Mesendoderm (in vitro differentiated cells): Measurements from ENCODE around the gene LCLAT1.

Source experiments
- DNase-seq: peaks from one replicate; pipeline ENCODE4 v3.0.0; 2013
- H2AK5ac ChIP-seq: 2 replicates; pipeline ENCODE4 v1.6.1; 2013; ENCODE audit warnings: low read length, inconsistent platforms
- H2BK120ac ChIP-seq: 2 replicates; pipeline ENCODE4 v1.6.1; 2013; ENCODE audit warnings: low read depth, mild to moderate bottlenecking, low read length, moderate library complexity, mixed read lengths
- H2BK15ac ChIP-seq: replicated peaks from 2 replicates; pipeline ENCODE4 v1.6.1; 2013; ENCODE audit warnings: low read depth, mild to moderate bottlenecking, moderate library complexity
- H2BK5ac ChIP-seq: 2 replicates; pipeline ENCODE4 v1.6.1; 2013; ENCODE audit warnings: low read length, inconsistent platforms
- H3K18ac ChIP-seq: 2 replicates; pipeline ENCODE4 v1.6.1; 2013; ENCODE audit warnings: mild to moderate bottlenecking, low read length, mixed read lengths
- H3K23ac ChIP-seq: one replicate; pipeline ENCODE4 v1.6.1; 2013; ENCODE audit warnings: low read length
- H3K27ac ChIP-seq: 2 replicates; pipeline ENCODE4 v1.5.1; 2013; ENCODE audit warnings: low read depth, mild to moderate bottlenecking, inconsistent platforms, low read length, moderate library complexity
- H3K27me3 ChIP-seq: 2 replicates; pipeline ENCODE4 v1.6.1; 2013; ENCODE audit warnings: low read length, control low read depth, mild to moderate bottlenecking, inconsistent platforms; ENCODE audit not compliant: insufficient read depth, poor library complexity
- H3K36me3 ChIP-seq: 2 replicates; pipeline ENCODE4 v1.6.1; 2013; ENCODE audit warnings: low read length, inconsistent platforms; ENCODE audit not compliant: control insufficient read depth, insufficient read depth
- H3K4ac ChIP-seq: one replicate; pipeline ENCODE4 v1.6.1; 2013; ENCODE audit warnings: low read depth, mild to moderate bottlenecking, low read length, moderate library complexity
- H3K4me1 ChIP-seq: 2 replicates; pipeline ENCODE4 v1.6.1; 2013; ENCODE audit warnings: low read depth, low read length, inconsistent platforms; ENCODE audit not compliant: control insufficient read depth
- H3K4me2 ChIP-seq: 2 replicates; pipeline ENCODE4 v1.6.1; 2013; ENCODE audit warnings: low read length
- H3K4me3 ChIP-seq: 2 replicates; pipeline ENCODE4 v1.5.1; 2013; ENCODE audit warnings: mild to moderate bottlenecking, low read length
- H3K56ac ChIP-seq: one replicate; pipeline ENCODE4 v1.6.1; 2013; ENCODE audit warnings: low read length
- H3K79me1 ChIP-seq: 2 replicates; pipeline ENCODE4 v1.6.1; 2013; ENCODE audit warnings: low read length, inconsistent platforms
- H3K79me2 ChIP-seq: 2 replicates; pipeline ENCODE4 v1.6.1; 2013; ENCODE audit warnings: mild to moderate bottlenecking, low read length; ENCODE audit not compliant: control insufficient read depth, insufficient read depth
- H3K9ac ChIP-seq: 2 replicates; pipeline ENCODE4 v1.6.1; 2013; ENCODE audit warnings: low read length, inconsistent platforms
- H4K5ac ChIP-seq: one replicate; pipeline ENCODE4 v1.6.1; 2013; ENCODE audit warnings: low read length
- H4K8ac ChIP-seq: one replicate; pipeline ENCODE4 v1.6.1; 2013; ENCODE audit warnings: low read depth, mild to moderate bottlenecking, control low read depth, low read length, moderate library complexity
- WGBS: extraction: QIAGEN DNeasy Blood & Tissue Kit; methylation state at CpG from one replicate; pipeline ENCODE4 v1.1.7; 2013; ENCODE audit warnings: low lambda C conversion rate, missing lambda C conversion rate; ENCODE audit not compliant: insufficient coverage; ENCODE audit errors: extremely low coverage; 5-methylcytosine and 5-hydroxymethylcytosine counted together

The LCLAT1 gene

GRCh38 chr2:30480703-30481322 lies 33.8 kb downstream of the LCLAT1 start:
- no CpG with 5 or more reads among the region's 6 CpGs for WGBS
- no peak overlapping the region for H3K23ac ChIP-seq
- no peak overlapping the region for H2BK5ac ChIP-seq
- no peak overlapping the region for H2AK5ac ChIP-seq
- DNase-seq = no peak
- H3K27ac ChIP-seq = no peak overlapping the region
- H3K4me3 ChIP-seq = no peak overlapping the region
- H3K56ac ChIP-seq = no peak overlapping the region
- peaks cover 5% of the 10 kb centered on the region for H3K4me1 ChIP-seq
- H3K4ac ChIP-seq = no peak overlapping the region
- H4K5ac ChIP-seq = no peak overlapping the region
- no peak overlapping the region for H3K18ac ChIP-seq
- H2BK15ac ChIP-seq = no peak overlapping the region
- H3K79me1 ChIP-seq = no peaks in the 10 kb centered on the region
- no peak overlapping the region for H4K8ac ChIP-seq
- H3K27me3 ChIP-seq = no peaks in the 10 kb centered on the region
- H3K79me2 ChIP-seq = no peaks in the 10 kb centered on the region
- no peak overlapping the region for H3K4me2 ChIP-seq
- H2BK120ac ChIP-seq = no peak overlapping the region
- H3K9ac ChIP-seq = no peak overlapping the region
- no peaks in the 10 kb centered on the region for H3K36me3 ChIP-seq

- Histone ChIP-seq H3K4me1 (peaks cover 5% of the 10 kb centered on the region), H3K36me3 (no peaks in the 10 kb centered on the region), H3K56ac (peak overlapping the region; percentile 62), H3K27me3 (no peaks in the 10 kb centered on the region), H2BK5ac (peak overlapping the region; percentile 68), H2AK5ac (no peak overlapping the region), H4K5ac (no peak overlapping the region), H3K79me2 (no peaks in the 10 kb centered on the region), H3K4me3 (no peak overlapping the region), H4K8ac (no peak overlapping the region), H2BK15ac (no peak overlapping the region), H3K4me2 (no peak overlapping the region), H3K9ac (no peak overlapping the region), H3K79me1 (peaks cover 1% of the 10 kb centered on the region), H3K27ac (no peak overlapping the region), H3K18ac (no peak overlapping the region), H3K23ac (peak overlapping the region; percentile 70), H3K4ac (no peak overlapping the region), H2BK120ac (no peak overlapping the region)
- WGBS = no CpG with 5 or more reads among the region's 3 CpGs
- peak; percentile 63 for DNase-seq
These were observed 34.3 kb downstream of the LCLAT1 start for GRCh38 chr2:30481323-30481800.

GRCh38 chr2:30482011-30482410 lies 35.0 kb downstream of the LCLAT1 start:
- Histone ChIP-seq H4K5ac (no peak overlapping the region), H3K4me3 (no peak overlapping the region), H3K23ac (no peak overlapping the region), H3K79me2 (no peaks in the 10 kb centered on the region), H3K9ac (no peak overlapping the region), H2BK15ac (no peak overlapping the region), H3K4ac (no peak overlapping the region), H3K36me3 (no peaks in the 10 kb centered on the region), H2BK5ac (no peak overlapping the region), H4K8ac (no peak overlapping the region), H3K56ac (no peak overlapping the region), H3K27me3 (no peaks in the 10 kb centered on the region), H2BK120ac (no peak overlapping the region), H3K4me2 (no peak overlapping the region), H3K79me1 (peaks cover 4% of the 10 kb centered on the region), H3K27ac (no peak overlapping the region), H2AK5ac (no peak overlapping the region), H3K4me1 (peaks cover 5% of the 10 kb centered on the region), H3K18ac (no peak overlapping the region)
- no peak for DNase-seq

- Histone ChIP-seq H4K5ac (no peak overlapping the region), H3K23ac (no peak overlapping the region), H3K56ac (no peak overlapping the region), H2AK5ac (no peak overlapping the region), H3K79me1 (peaks cover 7% of the 10 kb centered on the region), H3K4me2 (no peak overlapping the region), H2BK15ac (no peak overlapping the region), H3K27me3 (no peaks in the 10 kb centered on the region), H2BK120ac (no peak overlapping the region), H3K36me3 (no peaks in the 10 kb centered on the region), H3K4me3 (no peak overlapping the region), H3K4me1 (peaks cover 5% of the 10 kb centered on the region), H2BK5ac (no peak overlapping the region), H3K4ac (no peak overlapping the region), H3K27ac (no peak overlapping the region), H3K79me2 (no peaks in the 10 kb centered on the region), H4K8ac (no peak overlapping the region), H3K9ac (no peak overlapping the region), H3K18ac (no peak overlapping the region)
- DNase-seq = no peak
- no CpG with 5 or more reads among the region's 3 CpGs for WGBS
These were observed 37.1 kb downstream of the LCLAT1 start for GRCh38 chr2:30484145-30484544.

GRCh38 chr2:30484995-30485394 lies 37.9 kb downstream of the LCLAT1 start:
- no peak overlapping the region for H2BK5ac ChIP-seq
- no peak overlapping the region for H3K4me2 ChIP-seq
- no CpG with 5 or more reads among the region's 4 CpGs for WGBS

GRCh38 chr2:30486655-30487054 lies 39.6 kb downstream of the LCLAT1 start:
- Histone ChIP-seq H4K5ac (no peak overlapping the region), H4K8ac (no peak overlapping the region), H3K4me1 (no peaks in the 10 kb centered on the region), H2BK5ac (no peak overlapping the region), H3K23ac (no peak overlapping the region), H2BK15ac (no peak overlapping the region), H3K4ac (no peak overlapping the region), H3K4me3 (no peak overlapping the region), H3K56ac (no peak overlapping the region), H3K79me2 (no peaks in the 10 kb centered on the region), H3K79me1 (peaks cover 7% of the 10 kb centered on the region), H3K9ac (no peak overlapping the region), H2AK5ac (no peak overlapping the region), H3K4me2 (no peak overlapping the region), H3K27me3 (no peaks in the 10 kb centered on the region), H2BK120ac (no peak overlapping the region), H3K36me3 (no peaks in the 10 kb centered on the region), H3K18ac (no peak overlapping the region), H3K27ac (no peak overlapping the region)
- no peak for DNase-seq

More at GRCh38 chr2:30484995-30485394, 37.9 kb downstream of the LCLAT1 start:
- Histone ChIP-seq H4K8ac (no peak overlapping the region), H3K4me1 (peaks cover 5% of the 10 kb centered on the region), H4K5ac (no peak overlapping the region), H3K18ac (no peak overlapping the region), H2AK5ac (no peak overlapping the region), H3K56ac (no peak overlapping the region), H3K79me2 (no peaks in the 10 kb centered on the region), H3K27me3 (no peaks in the 10 kb centered on the region), H2BK15ac (no peak overlapping the region), H3K79me1 (peaks cover 7% of the 10 kb centered on the region), H2BK120ac (no peak overlapping the region), H3K9ac (no peak overlapping the region), H3K36me3 (no peaks in the 10 kb centered on the region), H3K4me3 (no peak overlapping the region), H3K27ac (no peak overlapping the region), H3K23ac (no peak overlapping the region), H3K4ac (no peak overlapping the region)
- no peak for DNase-seq
